Ascending aorta (tissue), 2 donors: Measurements from ENCODE around the gene NOL4L. TPM values are rescaled to one million over a fixed set of nuclear protein-coding genes. Genes with fewer than 3 reads are reported as not detected.

Source experiments
- DNase-seq, 2 donors: peaks; one replicate each; pipeline ENCODE4 v3.0.0-alpha.2; 2019; ENCODE audit warnings: low spot score in 2 of 2
- H3K27ac ChIP-seq, 2 donors: fragments of 200-600 bp; sonication (generic); one replicate each; pipeline ENCODE4 v1.5.1; 2016 to 2017; ENCODE audit warnings: mild to moderate bottlenecking in 1 of 2
- H3K27me3 ChIP-seq: fragments of 200-600 bp; sonication (generic); one replicate; pipeline ENCODE4 v1.5.1; 2017
- H3K36me3 ChIP-seq, 2 donors: fragments of 200-600 bp; sonication (generic); one replicate each; pipeline ENCODE4 v1.5.1; 2016
- H3K4me1 ChIP-seq, 2 donors: fragments of 200-600 bp; sonication (generic); one replicate each; pipeline ENCODE4 v1.5.1; 2016 to 2017; ENCODE audit warnings: mild to moderate bottlenecking in 1 of 2
- H3K4me3 ChIP-seq, 2 donors: fragments of 200-600 bp; sonication (generic); one replicate each; pipeline ENCODE4 v1.5.1; 2016 to 2017; ENCODE audit warnings: mild to moderate bottlenecking in 1 of 2
- H3K9me3 ChIP-seq, 2 donors: fragments of 200-600 bp; sonication (generic); one replicate each; pipeline ENCODE4 v1.5.1; 2016
- CTCF ChIP-seq, 3 experiments: fragments of 200-600 bp in 2 of 3; fragments of 450-650 bp in 1 of 3; sonication (generic) in 2 of 3; IDR thresholded peaks; one replicate each; pipeline ENCODE4 v1.5.1; 2016 to 2019; ENCODE audit warnings: antibody characterized with exemption in 3 of 3, mild to moderate bottlenecking in 1 of 3, moderate library complexity in 1 of 3
- intact Hi-C: fragments of 100-400 bp; cut with DNase I; formaldehyde crosslinking; loops from one replicate; pipeline ENCODE4 v1.15.1; 2023
- total RNA-seq: library from RNA; depleted of rRNA; stranded (reverse); fragments of >200 nt; gene quantifications from one replicate; pipeline ENCODE4 v1.1.0, GENCODE V29; 2016

The NOL4L gene
- total RNA-seq, 1 donor from 2014 or later = 19.8 TPM

GRCh38 chr20:32451682-32452461 lies 133.3 kb downstream of the NOL4L start:
- no peak overlapping the region for H3K4me3 ChIP-seq
- H3K27ac ChIP-seq = no peak overlapping the region
- no peak for TF ChIP-seq CTCF (IDR thresholded peaks at IDR 0.05)
- H3K4me1 ChIP-seq = peaks cover 3 to 4% of the 10 kb centered on the region in 2 donors
- peaks cover 8 to 19% of the 10 kb centered on the region in 2 donors for H3K36me3 ChIP-seq
- intact Hi-C loops = no loop called here
- no peaks in the 10 kb centered on the region for H3K27me3 ChIP-seq
- H3K9me3 ChIP-seq = no peaks in the 10 kb centered on the region
- DNase-seq = no peak

- no peak overlapping the region for H3K27ac ChIP-seq
Measured at GRCh38 chr20:32451340-32451681, 133.8 kb downstream of the NOL4L start.

GRCh38 chr20:32450484-32451061 lies 134.6 kb downstream of the NOL4L start:
- no peaks in the 10 kb centered on the region for H3K27me3 ChIP-seq
- no peaks in the 10 kb centered on the region for H3K9me3 ChIP-seq
- peak in 1 of 2 donors; percentile 39 for DNase-seq
- intact Hi-C loops = no loop called here
- peaks cover 0 to 4% of the 10 kb centered on the region in 2 donors for H3K4me1 ChIP-seq
- peaks cover 8 to 25% of the 10 kb centered on the region in 2 donors for H3K36me3 ChIP-seq
- TF ChIP-seq CTCF (IDR thresholded peaks at IDR 0.05) = no peak
- no peak overlapping the region for H3K4me3 ChIP-seq
- no peak overlapping the region for H3K27ac ChIP-seq

More at GRCh38 chr20:32451340-32451681, 133.8 kb downstream of the NOL4L start:
- intact Hi-C loops = no loop called here
- no peak for TF ChIP-seq CTCF (IDR thresholded peaks at IDR 0.05)
- Histone ChIP-seq H3K4me1 (no peaks in the 10 kb centered on the region), H3K36me3 (peaks cover 8 to 22% of the 10 kb centered on the region in 2 donors), H3K4me3 (no peak overlapping the region), H3K27me3 (no peaks in the 10 kb centered on the region), H3K9me3 (no peaks in the 10 kb centered on the region)
- no peak for DNase-seq

GRCh38 chr20:32449890-32450401 lies 135.2 kb downstream of the NOL4L start:
- Histone ChIP-seq H3K36me3 (peaks cover 8 to 25% of the 10 kb centered on the region in 2 donors), H3K9me3 (no peaks in the 10 kb centered on the region), H3K4me3 (no peak overlapping the region), H3K27me3 (no peaks in the 10 kb centered on the region), H3K4me1 (peaks cover 0 to 4% of the 10 kb centered on the region in 2 donors), H3K27ac (no peak overlapping the region)
- DNase-seq = peak in 1 of 2 donors; percentile 57
- intact Hi-C loops = no loop called here
- no peak for TF ChIP-seq CTCF (IDR thresholded peaks at IDR 0.05)

- no peak for TF ChIP-seq CTCF (IDR thresholded peaks at IDR 0.05)
- no peaks in the 10 kb centered on the region for H3K9me3 ChIP-seq
- peaks cover 0 to 4% of the 10 kb centered on the region in 2 donors for H3K4me1 ChIP-seq
- intact Hi-C loops = no loop called here
- no peak overlapping the region for H3K4me3 ChIP-seq
- peak overlapping the region in 1 of 2 donors; percentile 18 for H3K27ac ChIP-seq
- no peaks in the 10 kb centered on the region for H3K27me3 ChIP-seq
- H3K36me3 ChIP-seq = peaks cover 8 to 25% of the 10 kb centered on the region in 2 donors
- DNase-seq = peak in 1 of 2 donors; percentile 50
Measured at GRCh38 chr20:32449057-32449889, 135.9 kb downstream of the NOL4L start.
